ENCODE measurements around the gene CDH20. TPM values are rescaled to one million over a fixed set of nuclear protein-coding genes. Genes with fewer than 3 reads are reported as not detected.
"Not testable (repeated sequence)": the region's sequence is repeated elsewhere in the genome, so short reads cannot be mapped to it uniquely, and the experiment has no call there.

The CDH20 gene
- total RNA-seq, 1 donor from 2014 or later, result 0.63 TPM

DNA sequence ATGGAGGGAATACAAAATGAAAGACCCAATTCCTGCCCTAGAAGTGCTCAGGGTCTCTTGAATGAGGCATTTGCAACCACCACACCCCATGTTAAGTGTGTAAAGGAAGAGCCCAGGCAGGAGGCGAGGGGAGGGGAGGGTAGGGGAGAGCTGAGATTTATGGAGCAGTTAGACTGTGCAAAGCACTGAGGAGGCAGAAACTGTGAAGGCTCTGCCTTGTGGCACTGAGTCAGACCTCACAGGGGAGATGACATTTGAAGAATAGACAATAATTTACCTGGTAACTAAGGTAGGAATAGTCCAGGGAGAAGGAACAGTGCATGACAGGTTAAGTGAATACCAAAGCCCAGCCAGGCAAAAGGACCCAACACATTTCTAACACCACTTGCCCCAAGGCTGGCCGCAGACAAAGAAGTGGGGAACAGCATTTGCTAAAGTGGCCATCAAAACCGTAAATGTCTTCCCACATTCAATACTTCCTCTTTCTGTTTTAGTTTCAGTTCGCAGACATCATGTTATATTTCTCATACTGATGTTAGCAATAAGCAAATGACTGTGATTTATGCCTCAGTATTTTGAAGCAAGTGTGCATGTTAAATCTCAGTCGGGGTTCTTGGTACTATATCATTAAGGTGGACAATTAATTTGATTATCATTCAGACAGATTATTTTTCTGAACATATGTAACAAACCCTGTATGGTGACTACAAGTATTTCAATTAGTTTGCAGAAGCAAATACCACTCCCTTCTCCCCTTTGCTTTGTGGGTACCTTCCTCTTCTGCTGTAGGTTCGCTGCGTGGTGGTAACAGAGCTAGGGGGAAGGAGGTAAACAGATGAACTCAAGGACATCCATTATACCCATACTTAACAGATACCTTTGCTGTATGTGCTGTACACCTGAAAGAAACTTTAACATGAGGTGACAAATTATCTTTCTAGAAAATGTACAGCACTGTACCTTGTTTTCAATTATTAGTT is 27.5 kb downstream of the CDH20 start:
- Mint-ChIP-seq H3K4me1 (no peaks in the 10 kb centered on the region), H3K27me3 (ENCODE audit: low read depth) (no peaks in the 10 kb centered on the region), H3K4me3 (no peak overlapping the region), H3K36me3 (ENCODE audit: low read depth) (no peaks in the 10 kb centered on the region), H3K27ac (ENCODE audit: unreplicated experiment) (no peak overlapping the region), H3K9me3 (no peaks in the 10 kb centered on the region)
- no peak for DNase-seq (ENCODE audit: low read depth, low spot score)
- TF ChIP-seq, protein P1, sequence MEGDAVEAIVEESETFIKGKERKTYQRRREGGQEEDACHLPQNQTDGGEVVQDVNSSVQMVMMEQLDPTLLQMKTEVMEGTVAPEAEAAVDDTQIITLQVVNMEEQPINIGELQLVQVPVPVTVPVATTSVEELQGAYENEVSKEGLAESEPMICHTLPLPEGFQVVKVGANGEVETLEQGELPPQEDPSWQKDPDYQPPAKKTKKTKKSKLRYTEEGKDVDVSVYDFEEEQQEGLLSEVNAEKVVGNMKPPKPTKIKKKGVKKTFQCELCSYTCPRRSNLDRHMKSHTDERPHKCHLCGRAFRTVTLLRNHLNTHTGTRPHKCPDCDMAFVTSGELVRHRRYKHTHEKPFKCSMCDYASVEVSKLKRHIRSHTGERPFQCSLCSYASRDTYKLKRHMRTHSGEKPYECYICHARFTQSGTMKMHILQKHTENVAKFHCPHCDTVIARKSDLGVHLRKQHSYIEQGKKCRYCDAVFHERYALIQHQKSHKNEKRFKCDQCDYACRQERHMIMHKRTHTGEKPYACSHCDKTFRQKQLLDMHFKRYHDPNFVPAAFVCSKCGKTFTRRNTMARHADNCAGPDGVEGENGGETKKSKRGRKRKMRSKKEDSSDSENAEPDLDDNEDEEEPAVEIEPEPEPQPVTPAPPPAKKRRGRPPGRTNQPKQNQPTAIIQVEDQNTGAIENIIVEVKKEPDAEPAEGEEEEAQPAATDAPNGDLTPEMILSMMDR (conservative IDR thresholded peaks at IDR 0.05), result no peak

DNA sequence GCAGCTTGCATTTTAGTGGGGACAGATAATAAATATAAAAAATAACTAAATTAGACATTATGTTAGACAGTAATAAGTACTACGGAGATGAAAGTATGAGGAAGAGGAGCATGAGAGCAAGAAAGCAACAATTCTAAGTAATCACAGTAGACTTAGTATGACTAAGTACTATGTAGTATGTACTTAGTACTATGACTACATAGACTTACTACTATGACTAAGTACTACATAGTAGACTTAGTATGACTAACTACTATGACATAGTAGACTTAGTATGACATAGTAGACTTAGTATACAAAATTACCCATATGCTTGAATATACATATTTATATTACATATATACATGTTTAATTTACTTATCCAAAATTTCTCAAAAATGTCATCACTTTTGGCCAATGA is 29.3 kb downstream of the CDH20 start:
- H3K9me3 Mint-ChIP-seq, result no peaks in the 10 kb centered on the region
- no peak overlapping the region for H3K27ac Mint-ChIP-seq (ENCODE audit: unreplicated experiment)
- no peak for DNase-seq (ENCODE audit: low read depth, low spot score)
- no peak overlapping the region for H3K4me3 Mint-ChIP-seq
- H3K36me3 Mint-ChIP-seq (ENCODE audit: low read depth), result no peaks in the 10 kb centered on the region
- TF ChIP-seq, protein P1 (conservative IDR thresholded peaks at IDR 0.05), result no peak
- H3K4me1 Mint-ChIP-seq, result no peaks in the 10 kb centered on the region
- H3K27me3 Mint-ChIP-seq (ENCODE audit: low read depth), result no peaks in the 10 kb centered on the region

DNA sequence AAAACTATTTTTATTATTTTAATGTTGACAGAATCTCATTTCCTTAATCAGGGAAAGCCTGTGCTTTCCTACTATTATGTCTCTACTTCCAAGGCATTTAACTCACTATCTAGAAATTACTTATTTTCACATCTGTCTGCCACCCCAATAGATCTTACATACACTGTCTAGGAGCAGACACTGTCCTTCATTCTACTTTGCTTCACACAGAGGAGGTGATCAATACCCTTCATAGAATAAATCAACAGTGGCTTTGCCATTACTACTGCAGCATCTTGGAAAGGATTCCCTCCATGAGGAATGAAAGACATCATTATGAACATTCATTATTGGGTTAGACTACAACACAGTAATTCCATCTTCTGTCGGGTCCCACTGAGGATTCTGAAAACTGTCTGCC is 31.7 kb downstream of the CDH20 start:
- DNase-seq (ENCODE audit: low read depth, low spot score), result no peak
- H3K4me3 Mint-ChIP-seq, result no peak overlapping the region
- H3K27me3 Mint-ChIP-seq (ENCODE audit: low read depth), result no peaks in the 10 kb centered on the region
- TF ChIP-seq, protein P1 (conservative IDR thresholded peaks at IDR 0.05), result no peak
- H3K36me3 Mint-ChIP-seq (ENCODE audit: low read depth), result no peaks in the 10 kb centered on the region
- no peaks in the 10 kb centered on the region for H3K9me3 Mint-ChIP-seq
- no peak overlapping the region for H3K27ac Mint-ChIP-seq (ENCODE audit: unreplicated experiment)
- H3K4me1 Mint-ChIP-seq, result no peaks in the 10 kb centered on the region

DNA sequence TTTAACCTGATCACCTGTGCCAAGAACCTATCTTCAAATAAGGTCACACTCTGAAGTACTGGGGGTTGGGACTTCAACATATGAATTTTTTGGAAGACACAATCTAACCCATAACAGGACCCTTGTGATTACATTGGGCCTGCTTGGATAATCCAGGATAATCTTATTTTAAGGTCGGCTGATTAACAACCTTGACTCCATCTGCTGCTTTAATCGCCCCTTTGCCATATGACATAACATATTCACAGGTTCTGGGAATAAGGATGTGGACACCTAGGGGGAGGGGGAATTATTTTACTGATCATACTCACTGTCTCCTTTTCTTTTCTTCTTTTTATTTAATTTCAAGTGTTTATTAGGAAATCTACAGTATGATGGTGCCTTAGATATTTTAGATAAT is 34.8 kb downstream of the CDH20 start:
- no peak overlapping the region for H3K27ac Mint-ChIP-seq (ENCODE audit: unreplicated experiment)
- no peaks in the 10 kb centered on the region for H3K27me3 Mint-ChIP-seq (ENCODE audit: low read depth)
- no peaks in the 10 kb centered on the region for H3K36me3 Mint-ChIP-seq (ENCODE audit: low read depth)
- no peak for DNase-seq (ENCODE audit: low read depth, low spot score)
- H3K4me1 Mint-ChIP-seq, result no peaks in the 10 kb centered on the region
- TF ChIP-seq, protein P1 (conservative IDR thresholded peaks at IDR 0.05), result no peak
- no peak overlapping the region for H3K4me3 Mint-ChIP-seq
- H3K9me3 Mint-ChIP-seq, result no peaks in the 10 kb centered on the region

DNA sequence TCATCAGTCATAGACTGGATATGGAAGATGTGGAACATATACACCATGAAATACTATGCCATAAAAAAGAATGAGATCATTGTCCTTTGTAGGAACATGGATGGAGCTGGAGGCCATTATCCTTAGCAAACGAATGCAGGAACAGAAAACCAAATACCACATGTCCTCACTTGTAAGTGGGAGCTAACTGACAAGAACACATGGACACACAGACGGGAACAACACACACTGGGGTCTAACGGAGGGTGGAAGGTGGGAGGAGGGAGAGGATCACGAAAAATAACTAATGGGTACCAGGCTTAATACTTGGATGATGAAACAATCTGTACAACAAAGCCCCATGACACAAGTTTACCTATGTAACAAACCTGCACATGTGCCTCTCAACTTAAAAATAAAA is 36.4 kb downstream of the CDH20 start:
- H3K9me3 Mint-ChIP-seq; H3K36me3 Mint-ChIP-seq (ENCODE audit: low read depth); H3K4me3 Mint-ChIP-seq; H3K4me1 Mint-ChIP-seq; H3K27ac Mint-ChIP-seq (ENCODE audit: unreplicated experiment); DNase-seq (ENCODE audit: low read depth, low spot score); H3K27me3 Mint-ChIP-seq (ENCODE audit: low read depth): not testable (repeated sequence)

DNA sequence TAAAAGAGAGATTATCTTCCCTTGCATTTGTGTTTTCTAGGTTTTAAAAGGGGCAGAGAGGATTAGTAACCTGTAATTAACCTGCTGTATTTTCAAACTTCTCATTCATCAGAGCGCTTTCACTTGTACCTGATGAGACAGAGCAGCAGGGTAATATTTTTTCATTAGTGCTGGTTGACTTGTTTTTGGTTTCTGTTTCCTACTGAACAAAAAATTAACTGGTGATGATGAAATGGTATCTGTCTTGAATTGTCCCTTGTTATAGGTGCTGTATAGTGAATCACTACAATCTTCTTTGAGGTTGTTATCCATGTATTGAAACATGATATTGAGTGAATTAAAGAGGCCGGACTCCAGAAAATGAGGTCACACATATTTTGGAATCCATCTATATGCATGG is 37.9 kb downstream of the CDH20 start:
- H3K4me3 Mint-ChIP-seq, result no peak overlapping the region
- H3K27me3 Mint-ChIP-seq (ENCODE audit: low read depth), result no peaks in the 10 kb centered on the region
- H3K4me1 Mint-ChIP-seq, result no peaks in the 10 kb centered on the region
- H3K27ac Mint-ChIP-seq (ENCODE audit: unreplicated experiment), result no peak overlapping the region
- DNase-seq (ENCODE audit: low read depth, low spot score), result no peak
- H3K9me3 Mint-ChIP-seq, result no peaks in the 10 kb centered on the region
- TF ChIP-seq, protein P1 (conservative IDR thresholded peaks at IDR 0.05), result no peak
- H3K36me3 Mint-ChIP-seq (ENCODE audit: low read depth), result no peaks in the 10 kb centered on the region

Data from neural crest cell (in vitro differentiated cells).